A549 (cell line): Measurements from ENCODE around the gene LRRC1. TPM values are rescaled to one million over a fixed set of nuclear protein-coding genes. Genes with fewer than 3 reads are reported as not detected.

Experiments used
- ATAC-seq, 2 experiments: fragments of 200-7000 bp in 1 of 2; fragments of >200 bp in 1 of 2; cut with Nextera tagmentation in 1 of 2; cut with Tn5 transposase in 1 of 2; 3 replicates each; pipeline versions ENCODE4 v1.8.0 to v1.9.1; 2018 to 2020; ENCODE audit warnings: mild to moderate bottlenecking in 1 of 2, moderate library complexity in 1 of 2
- CTCF ChIA-PET: fragments of 300-600 bp; sonication (Branson Sonifier 250); formaldehyde crosslinking; extraction: SDS; loops from one replicate; lab custom pipeline; 2021; ENCODE audit warnings: antibody characterized with exemption, inconsistent platforms; lab: Yijun Ruan, JAX
- POLR2A ChIA-PET: fragments of 350-600 bp; formaldehyde crosslinking; extraction: SDS; loops from one replicate; lab custom pipeline; 2021; ENCODE audit warnings: antibody characterized with exemption, inconsistent platforms; lab: Yijun Ruan, JAX
- DNase-seq, 2 experiments: peaks; one replicate each; pipeline versions ENCODE4 v3.0.0 to v3.0.0-alpha.2; 2011 to 2016; ENCODE audit warnings: low read depth in 1 of 2, low spot score in 1 of 2
- FAIRE-seq: peaks from 2 replicates; lab custom pipeline; 2011; peaks lifted over from hg19 to GRCh38; lab: Jason Lieb, UNC
- H3K27ac ChIP-seq, 2 experiments: fragments of >200 bp; sonication (Bioruptor Twin); formaldehyde crosslinking; 3 replicates each; pipeline ENCODE4 v1.5.1; 2016 to 2017
- H3K4me1 ChIP-seq: fragments of >200 bp; sonication (Bioruptor Twin); formaldehyde crosslinking; 3 replicates; pipeline ENCODE4 v1.6.1; 2016
- H3K4me2 ChIP-seq: fragments of >200 bp; sonication (Bioruptor Twin); formaldehyde crosslinking; 3 replicates; pipeline ENCODE4 v1.6.1; 2016
- H3K4me3 ChIP-seq: fragments of >200 bp; sonication (Bioruptor Twin); formaldehyde crosslinking; 3 replicates; pipeline ENCODE4 v1.5.1; 2016
- H3K9me3 ChIP-seq: fragments of >200 bp; sonication (Bioruptor Twin); formaldehyde crosslinking; 3 replicates; pipeline ENCODE4 v1.6.1; 2016
- ATOH8 ChIP-seq: fragments of 250-450 bp; sonication (Bioruptor Pico); IDR thresholded peaks from 2 replicates; pipeline ENCODE4 v1.5.0; 2020; ENCODE audit warnings: low read depth, mild to moderate bottlenecking, moderate library complexity
- CBX2 ChIP-seq: fragments of 200-600 bp; sonication (generic); IDR thresholded peaks from 2 replicates; pipeline ENCODE4 v1.6.1; 2016; ENCODE audit warnings: low read depth, mild to moderate bottlenecking, borderline replicate concordance
- CBX8 ChIP-seq: fragments of 200-600 bp; sonication (generic); IDR thresholded peaks from 2 replicates; pipeline ENCODE4 v1.6.1; 2016
- CEBPB ChIP-seq, 2 experiments: fragments of >200 bp in 1 of 2; sonication (Bioruptor Twin) in 1 of 2; formaldehyde crosslinking in 1 of 2; IDR thresholded peaks; 2 replicates each; pipeline ENCODE4 v1.6.1; 2012 to 2016
- CHD4 ChIP-seq: fragments of 200-600 bp; sonication (generic); IDR thresholded peaks from 2 replicates; pipeline ENCODE4 v1.6.1; 2016; ENCODE audit warnings: antibody characterized with exemption, mild to moderate bottlenecking, borderline replicate concordance
- E2F6 ChIP-seq: IDR thresholded peaks from 2 replicates; pipeline ENCODE4 v1.6.1; 2012; ENCODE audit warnings: low read depth, borderline replicate concordance
- EHF ChIP-seq: fragments of 250-450 bp; sonication (Bioruptor Pico); IDR thresholded peaks from 2 replicates; pipeline ENCODE4 v1.5.0; 2020; ENCODE audit warnings: mild to moderate bottlenecking
- ELK1 ChIP-seq: fragments of 150-350 bp; IDR thresholded peaks from 2 replicates; pipeline ENCODE4 v1.6.1; 2014; ENCODE audit warnings: low read depth, mild to moderate bottlenecking, low read length
- FOSL2 ChIP-seq, 2 experiments: fragments of 450-650 bp in 1 of 2; fragments of >200 bp in 1 of 2; sonication (Bioruptor Twin) in 1 of 2; formaldehyde crosslinking; IDR thresholded peaks; 2 replicates each; pipeline versions ENCODE4 v1.5.0 to v1.6.1; 2016 to 2020; ENCODE audit warnings: mild to moderate bottlenecking in 1 of 2, moderate library complexity in 1 of 2
- GATA3 ChIP-seq: IDR thresholded peaks from 2 replicates; pipeline ENCODE4 v1.6.1; 2012; ENCODE audit warnings: borderline replicate concordance
- HES2 ChIP-seq: fragments of >200 bp; sonication (Bioruptor Twin); formaldehyde crosslinking; IDR thresholded peaks from 2 replicates; pipeline ENCODE4 v1.6.1; 2016
- HOXB13 ChIP-seq: fragments of 250-450 bp; sonication (Bioruptor Pico); IDR thresholded peaks from 2 replicates; pipeline ENCODE4 v1.5.0; 2020; ENCODE audit warnings: low read depth, mild to moderate bottlenecking, moderate library complexity
- KDM1A ChIP-seq: fragments of 200-600 bp; sonication (generic); IDR thresholded peaks from 2 replicates; pipeline ENCODE4 v1.6.1; 2016; ENCODE audit warnings: low read depth, mild to moderate bottlenecking
- KDM5A ChIP-seq: fragments of 200-600 bp; sonication (generic); IDR thresholded peaks from 2 replicates; pipeline ENCODE4 v1.6.1; 2016; ENCODE audit warnings: antibody characterized with exemption, mild to moderate bottlenecking
- PBX3 ChIP-seq: IDR thresholded peaks from 2 replicates; pipeline ENCODE4 v1.6.1; 2012
- POLR2A ChIP-seq: IDR thresholded peaks from 2 replicates; pipeline ENCODE4 v1.6.1; 2012; ENCODE audit warnings: mild to moderate bottlenecking, low read length
- POLR2AphosphoS2 ChIP-seq: conservative IDR thresholded peaks from 2 replicates; pipeline ENCODE4 v1.6.1; 2012; ENCODE audit warnings: low read length, improper control_type of control experiment, inconsistent platforms
- REST ChIP-seq: fragments of 200-600 bp; sonication (generic); IDR thresholded peaks from 2 replicates; pipeline ENCODE4 v1.6.1; 2016; ENCODE audit warnings: antibody characterized with exemption, mild to moderate bottlenecking, moderate library complexity
- WGBS: methylation state at CpG from one replicate; pipeline ENCODE4 v1.1.6; 2017; ENCODE audit errors: missing lambda C conversion rate; 5-methylcytosine and 5-hydroxymethylcytosine counted together
- polyA plus RNA-seq, 4 experiments: library from polyadenylated mRNA; depleted of rRNA in 3 of 4; stranded (reverse); fragments of >200 nt; fragmentation: RNase III in 1 of 4; extraction: RNeasy Plus Mini Kit Qiagen cat#74134 plus additional on column Dnase treatment in 1 of 4; gene quantifications; 2 replicates in 3 of 4; 3 replicates in 1 of 4; pipeline ENCODE4 v1.2.3, GENCODE V29; 2011 to 2017

LRRC1 gene
- polyA plus RNA-seq, 2 of the 4 experiments (the other 2 are of a cell fraction), result 5.2 to 8.0 TPM

- TF ChIP-seq E2F6, result no peak
- TF ChIP-seq EHF, result no peak
- no peak for TF ChIP-seq PBX3
- no peak for TF ChIP-seq FOSL2 (IDR thresholded peaks at IDR 0.05)
- no peak for TF ChIP-seq FOSL2 (CRISPR knock-in tag; IDR thresholded peaks at IDR 0.05)
- no peak for TF ChIP-seq POLR2A
Observed at GRCh38 chr6:53818858-53819609, 24.2 kb downstream of the LRRC1 start (continued).

- ATAC-seq (no peak), FAIRE-seq (no peak), DNase-seq (no peak)
- 0 out of 3 replicates have a peak, but pooled peaks cover 3% of the 10 kb centered on the region for H3K4me1 ChIP-seq
- POLR2A ChIA-PET, result no interaction called here
- CTCF ChIA-PET, result no interaction called here
- H3K9me3 ChIP-seq, result no peaks in the 10 kb centered on the region
- 85% methylated on average over 10 of the region's 10 CpGs for WGBS
- H3K4me3 ChIP-seq, result no peak overlapping the region
- TF ChIP-seq ELK1, result no peak
- no peak for TF ChIP-seq HES2
- no peak for TF ChIP-seq CHD4
- TF ChIP-seq HOXB13 (CRISPR knock-in tag), result no peak
- no peak overlapping the region for H3K27ac ChIP-seq
- H3K4me2 ChIP-seq, result no peak overlapping the region
Observed at GRCh38 chr6:53822401-53823125, 27.8 kb downstream of the LRRC1 start.

- Histone ChIP-seq H3K27ac (no peak overlapping the region), H3K4me2 (no peak overlapping the region), H3K9me3 (no peaks in the 10 kb centered on the region), H3K4me1 (peaks cover 5% of the 10 kb centered on the region; the same call in 1 of the 3 replicates), H3K4me3 (no peak overlapping the region)
- ChIA-PET POLR2A (no interaction called here), CTCF (no interaction called here)
- FAIRE-seq (no peak), DNase-seq (no peak), ATAC-seq (no peak)
- TF ChIP-seq E2F6 (no peak), GATA3 (no peak), CBX2 (no peak), POLR2AphosphoS2 (no peak), ATOH8 (CRISPR knock-in tag) (no peak), KDM1A (no peak), CBX8 (no peak), CEBPB (IDR thresholded peaks at IDR 0.05) (no peak), KDM5A (no peak), REST (no peak)
- WGBS, result 89% methylated on average over 1 of the region's 1 CpG
Observed at GRCh38 chr6:53824714-53825113, 29.9 kb downstream of the LRRC1 start.
